Measurements from ENCODE around the gene NCEH1. TPM values are rescaled to one million over a fixed set of nuclear protein-coding genes. Genes with fewer than 3 reads are reported as not detected.

Gene NCEH1
- total and polyA plus RNA-seq, 2 of the 13 experiments (the other 11 are each of a cell fraction or from before 2014, with no cell fraction given) = 12.9 to 21.4 TPM

- TF ChIP-seq IKZF4 (CRISPR knock-in tag; IDR thresholded peaks at IDR 0.05; ENCODE audit: borderline replicate concordance, low read depth, not compliant biosample characterization) (no peak), ZNF256 (CRISPR knock-in tag; conservative IDR thresholded peaks at IDR 0.05) (no peak), ZNF446 (CRISPR knock-in tag; IDR thresholded peaks at IDR 0.05) (no peak), RBM39 (IDR thresholded peaks at IDR 0.05; ENCODE audit: low read depth, low read length, poor library complexity, severe bottlenecking) (no peak)
These were observed 5.6 kb upstream of the NCEH1 start (continued) for GRCh38 chr3:172716476-172716875.

- peaks cover 33% of the 10 kb centered on the region for H3K4me1 ChIP-seq (ENCODE audit: insufficient read depth, low read length)
- DNase-seq (ENCODE audit: low spot score) (no peak), FAIRE-seq (no peak), ATAC-seq (no peak)
- in situ Hi-C loops (cut with HindIII; ENCODE audit: extremely low pct_ligation_motif_present, low pct_unique_long_range_greater_than_20kb) = no loop called here
- H3K9me3 ChIP-seq (ENCODE audit: low read length) = no peaks in the 10 kb centered on the region
- no peaks in the 10 kb centered on the region for H3K36me3 ChIP-seq (replicated peaks in 1 of 2; ENCODE audit: control insufficient read depth in 1 of 2, insufficient read depth in 2 of 2, low read length in 2 of 2)
- H2AFZ ChIP-seq (ENCODE audit: low read length) = no peak overlapping the region
- ChIA-PET CTCF (ENCODE audit: low intra/inter-chr PET ratio, low total read pairs) (no interaction called here), POLR2A (no interaction called here)
- intact Hi-C loops (cut with micrococcal nuclease; ENCODE audit: unreplicated experiment) = no loop called here
- H3K79me2 ChIP-seq (ENCODE audit: insufficient read depth, low read length) = peaks cover 23% of the 10 kb centered on the region
- peaks cover 2 to 4% of the 10 kb centered on the region in 2 experiments; a peak in 3 of 5 replicates for H3K27me3 ChIP-seq (ENCODE audit: control insufficient read depth in 1 of 2, insufficient read depth in 2 of 2, low read length in 2 of 2)
- no peak overlapping the region for H3K27ac ChIP-seq (ENCODE audit: extremely low read length, insufficient read depth, low read length)
- H3K4me3 ChIP-seq (replicated peaks in 1 of 3; ENCODE audit: insufficient read depth in 1 of 3, low read depth in 2 of 3, low read length in 3 of 3) = no peak overlapping the region
- no peak overlapping the region for H3K4me2 ChIP-seq (ENCODE audit: low read depth, low read length)
- no peaks in the 10 kb centered on the region for H4K20me1 ChIP-seq (ENCODE audit: insufficient read depth, low read length)
- no TSS peak for BruUV-seq (replicated peaks)
- WGBS (ENCODE audit: low lambda C conversion rate) = 52% methylated on average over 3 of the region's 3 CpGs
- H3K9ac ChIP-seq (ENCODE audit: insufficient read depth, low read depth, low read length) = no peak overlapping the region
- TF ChIP-seq ZNF317 (CRISPR knock-in tag; IDR thresholded peaks at IDR 0.05) (no peak), STAG1 (CRISPR knock-in tag; IDR thresholded peaks at IDR 0.05) (no peak), SKI (IDR thresholded peaks at IDR 0.05; ENCODE audit: partially characterized antibody) (no peak), ZNF143 (CRISPR knock-in tag; IDR thresholded peaks at IDR 0.05) (no peak), ZNF3 (CRISPR knock-in tag; IDR thresholded peaks at IDR 0.05) (no peak), CERS6 (CRISPR knock-in tag; IDR thresholded peaks at IDR 0.05) (no peak), ZNF318 (CRISPR knock-in tag; IDR thresholded peaks at IDR 0.05) (no peak), ZNF737 (CRISPR knock-in tag; IDR thresholded peaks at IDR 0.05; ENCODE audit: borderline replicate concordance) (no peak), RELA (CRISPR knock-in tag; IDR thresholded peaks at IDR 0.05) (no peak), ELK4 (CRISPR knock-in tag; IDR thresholded peaks at IDR 0.05; ENCODE audit: borderline replicate concordance) (no peak), HMGA1 (CRISPR knock-in tag; conservative IDR thresholded peaks at IDR 0.05) (no peak)
These were observed 2.4 kb upstream of the NCEH1 start for GRCh38 chr3:172713316-172713715.
